Breast epithelium (tissue), 4 donors: ENCODE measurements around the gene ESRRA. TPM values are rescaled to one million over a fixed set of nuclear protein-coding genes. Genes with fewer than 3 reads are reported as not detected.
A peak's percentile ranks its signal among the peaks of the same experiment; 100 is the strongest.

Experiments used
- DNase-seq, 2 donors: peaks; one replicate each; pipeline ENCODE4 v3.0.0-alpha.2; 2019; ENCODE audit warnings: low spot score in 2 of 2
- H3K27ac ChIP-seq, 2 donors: fragments of 200-600 bp; sonication (generic) in 1 of 2; one replicate each; pipeline ENCODE4 v1.5.1; 2016 to 2019; ENCODE audit warnings: mild to moderate bottlenecking in 1 of 2
- H3K27me3 ChIP-seq, 2 donors: fragments of 200-600 bp; sonication (generic) in 1 of 2; one replicate each; pipeline versions ENCODE4 v1.5.1 to v1.6.0; 2017 to 2019; ENCODE audit warnings: control low read depth in 1 of 2, mild to moderate bottlenecking in 1 of 2
- H3K36me3 ChIP-seq: fragments of 200-600 bp; one replicate; pipeline ENCODE4 v1.5.1; 2019
- H3K4me1 ChIP-seq, 2 donors: fragments of 200-600 bp; sonication (generic); one replicate each; pipeline ENCODE4 v1.5.1; 2016 to 2019; ENCODE audit warnings: control low read depth in 1 of 2
- H3K4me3 ChIP-seq, 3 donors: fragments of 200-600 bp; sonication (generic); 1 replicate in 2 of 3; 2 replicates in 1 of 3; pipeline ENCODE4 v1.5.1; 2016 to 2019; ENCODE audit warnings: mild to moderate bottlenecking in 3 of 3, moderate library complexity in 2 of 3
- H3K9me3 ChIP-seq, 2 donors: fragments of 200-600 bp; sonication (generic) in 1 of 2; one replicate each; pipeline ENCODE4 v1.5.1; 2016 to 2019; ENCODE audit warnings: control low read depth in 1 of 2
- CTCF ChIP-seq, 3 donors: fragments of 450-650 bp; IDR thresholded peaks; one replicate each; pipeline ENCODE4 v1.5.1; 2016 to 2017; ENCODE audit warnings: antibody characterized with exemption in 3 of 3, mild to moderate bottlenecking in 3 of 3, moderate library complexity in 3 of 3
- POLR2A ChIP-seq: fragments of 450-650 bp; IDR thresholded peaks from one replicate; pipeline ENCODE4 v1.6.1; 2016; ENCODE audit warnings: antibody characterized with exemption, mild to moderate bottlenecking, moderate library complexity
- POLR2AphosphoS5 ChIP-seq, 3 donors: sonication (generic); formaldehyde crosslinking; IDR thresholded peaks; one replicate each; pipeline ENCODE4 v1.6.1; 2017; ENCODE audit warnings: antibody characterized with exemption in 3 of 3
- intact Hi-C: fragments of 100-400 bp; cut with DNase I; formaldehyde crosslinking; loops from one replicate; pipeline ENCODE4 v1.15.1; 2023; ENCODE audit warnings: low total_unique reads
- total RNA-seq, 3 donors: library from RNA; depleted of rRNA; stranded (reverse); fragments of >200 nt; gene quantifications; one replicate each; pipeline ENCODE4 v1.1.0, GENCODE V29; 2016

The ESRRA gene
- total RNA-seq, 3 donors from 2014 or later = 38.2 to 43.9 (median 39.5) TPM

GRCh38 chr11:64297699-64298358, 7.5 kb upstream of the ESRRA start:
- no peaks in the 10 kb centered on the region for H3K36me3 ChIP-seq
- intact Hi-C loops = no loop called here
- TF ChIP-seq CTCF (IDR thresholded peaks at IDR 0.05) (no peak), POLR2A (no peak), POLR2AphosphoS5 (IDR thresholded peaks at IDR 0.05) (no peak)
- DNase-seq = no peak
- H3K4me3 ChIP-seq = no peak overlapping the region
- peaks cover 13 to 15% of the 10 kb centered on the region in 2 donors for H3K4me1 ChIP-seq
- H3K9me3 ChIP-seq = no peaks in the 10 kb centered on the region
- peaks cover 3 to 45% of the 10 kb centered on the region in 2 donors for H3K27me3 ChIP-seq
- no peak overlapping the region for H3K27ac ChIP-seq

- Histone ChIP-seq H3K9me3 (no peaks in the 10 kb centered on the region), H3K4me3 (peak overlapping the region; percentile 36 to 69 (median 47)), H3K36me3 (no peaks in the 10 kb centered on the region), H3K27me3 (peaks cover 3 to 40% of the 10 kb centered on the region in 2 donors), H3K27ac (no peak overlapping the region), H3K4me1 (peaks cover 13 to 15% of the 10 kb centered on the region in 2 donors)
- TF ChIP-seq POLR2A = no peak
- TF ChIP-seq CTCF (IDR thresholded peaks at IDR 0.05) = no peak
- no peak for TF ChIP-seq POLR2AphosphoS5 (IDR thresholded peaks at IDR 0.05)
- peak; percentile 39 to 67 for DNase-seq
- intact Hi-C loops = no loop called here
Observed at GRCh38 chr11:64298966-64299846, 6.1 kb upstream of the ESRRA start.

- Histone ChIP-seq H3K4me3 (peak within 1 kb of the TSS; percentile 36 to 69 (median 47)), H3K36me3 (no peaks in the 10 kb centered on the region), H3K27me3 (peaks cover 3 to 40% of the 10 kb centered on the region in 2 donors), H3K4me1 (peaks cover 13 to 15% of the 10 kb centered on the region in 2 donors), H3K9me3 (no peaks in the 10 kb centered on the region), H3K27ac (no peak within 1 kb of the TSS)
- no peak for TF ChIP-seq POLR2AphosphoS5 (IDR thresholded peaks at IDR 0.05)
- TF ChIP-seq POLR2A = no peak
- no peak for TF ChIP-seq CTCF (IDR thresholded peaks at IDR 0.05)
- DNase-seq = no peak
- intact Hi-C loops = no loop called here
Observed at GRCh38 chr11:64299847-64300648, 5.3 kb upstream of the ESRRA start, which contains the start of gene CATSPERZ. CATSPERZ (plus strand) TSS chr11:64300358; CDS start chr11:64300411, 53 bp downstream.

GRCh38 chr11:64303109-64304031, 2.0 kb upstream of the ESRRA start:
- H3K4me3 ChIP-seq = no peak overlapping the region
- H3K27me3 ChIP-seq = peaks cover 3 to 18% of the 10 kb centered on the region in 2 donors
- DNase-seq = no peak
- no peaks in the 10 kb centered on the region for H3K9me3 ChIP-seq
- TF ChIP-seq CTCF (IDR thresholded peaks at IDR 0.05) (no peak), POLR2A (no peak)
- intact Hi-C loops = no loop called here
- H3K27ac ChIP-seq = peak overlapping the region; percentile 89 to 90
- H3K4me1 ChIP-seq = peaks cover 20 to 23% of the 10 kb centered on the region in 2 donors
- H3K36me3 ChIP-seq = no peaks in the 10 kb centered on the region
